Gastrocnemius medialis (tissue), 4 donors: ENCODE data around the gene MRPL51. TPM values are rescaled to one million over a fixed set of nuclear protein-coding genes. Genes with fewer than 3 reads are reported as not detected.
"Not testable (repeated sequence)": the region's sequence is repeated elsewhere in the genome, so short reads cannot be mapped to it uniquely, and the experiment has no call there.

Experiments used
- ATAC-seq, 2 donors: fragments of 150-250 bp; one replicate each; pipeline ENCODE4 v1.9.1; 2016
- DNase-seq, 2 donors: peaks; one replicate each; pipeline ENCODE4 v3.0.0-alpha.2; 2019
- H3K27ac ChIP-seq, 4 donors: fragments of 200-600 bp; sonication (generic); 1 replicate in 1 of 4; 2 replicates in 3 of 4; pipeline ENCODE4 v1.5.1; 2016 to 2018; ENCODE audit warnings: mild to moderate bottlenecking in 2 of 4, moderate library complexity in 1 of 4
- H3K27me3 ChIP-seq, 3 donors: fragments of 200-600 bp; sonication (generic) in 2 of 3; 1 replicate in 1 of 3; 2 replicates in 2 of 3; pipeline versions ENCODE4 v1.5.1 to v1.6.0; 2016 to 2019; ENCODE audit warnings: mild to moderate bottlenecking in 1 of 3, moderate library complexity in 1 of 3
- H3K36me3 ChIP-seq, 2 donors: fragments of 200-600 bp; sonication (generic) in 1 of 2; one replicate each; pipeline ENCODE4 v1.5.1; 2017 to 2018
- H3K4me1 ChIP-seq, 2 donors: fragments of 200-600 bp; sonication (generic) in 1 of 2; one replicate each; pipeline ENCODE4 v1.5.1; 2016 to 2017; ENCODE audit warnings: mild to moderate bottlenecking in 2 of 2
- H3K4me3 ChIP-seq, 4 donors: fragments of 200-600 bp; sonication (generic) in 3 of 4; 1 replicate in 1 of 4; 2 replicates in 3 of 4; pipeline ENCODE4 v1.5.1; 2016 to 2019; ENCODE audit warnings: mild to moderate bottlenecking in 2 of 4
- H3K9me3 ChIP-seq, 3 donors: fragments of 200-600 bp; sonication (generic) in 2 of 3; 1 replicate in 1 of 3; 2 replicates in 2 of 3; pipeline ENCODE4 v1.5.1; 2016 to 2019
- CTCF ChIP-seq, 5 experiments: fragments of 450-650 bp in 3 of 5; fragments of 200-600 bp in 2 of 5; sonication (generic) in 2 of 5; IDR thresholded peaks in 4 of 5; conservative IDR thresholded peaks in 1 of 5; 1 replicate in 4 of 5; 2 replicates in 1 of 5; pipeline ENCODE4 v1.5.1; 2016 to 2019; ENCODE audit warnings: antibody characterized with exemption in 5 of 5, mild to moderate bottlenecking in 3 of 5, moderate library complexity in 3 of 5
- POLR2A ChIP-seq, 2 donors: fragments of 450-650 bp; IDR thresholded peaks; one replicate each; pipeline ENCODE4 v1.6.1; 2017; ENCODE audit warnings: antibody characterized with exemption in 2 of 2, mild to moderate bottlenecking in 2 of 2, moderate library complexity in 2 of 2
- in situ Hi-C, 4 donors: fragments of 200-750 bp; cut with MboI; loops; one replicate each; pipeline versions ENCODE4 v1.15.0 to v1.8.0; 2017; ENCODE audit warnings: low sequenced_read_pairs in 4 of 4
- intact Hi-C: fragments of 100-400 bp; cut with DNase I; formaldehyde crosslinking; loops from one replicate; pipeline ENCODE4 v1.15.1; 2023; ENCODE audit warnings: low total_unique reads
- total RNA-seq, 4 donors: library from RNA; depleted of rRNA; stranded (reverse); fragments of >200 nt; gene quantifications; one replicate each; pipeline versions ENCODE4 v1.1.0 to v1.2.3, GENCODE V29; 2016

The MRPL51 gene
- total RNA-seq, 4 donors from 2014 or later = 76.6 to 147 (median 124) TPM

- Histone ChIP-seq H3K9me3 (no peaks in the 10 kb centered on the region), H3K36me3 (peaks cover 0 to 29% of the 10 kb centered on the region in 2 donors), H3K4me3 (no peak overlapping the region), H3K4me1 (peaks cover 21 to 23% of the 10 kb centered on the region in 2 donors), H3K27ac (peak overlapping the region in 1 of 4 donors; percentile 92), H3K27me3 (no peaks in the 10 kb centered on the region)
- DNase-seq = no peak
- in situ Hi-C loops (loop anchor here (5.0 to 25.0 kb wide), 4 partner anchors 131 to 143 kb away; partner anchors contain the start of gene TNFRSF1A (in 1 of the 4)), intact Hi-C loops (no loop called here)
- ATAC-seq = no peak
- TF ChIP-seq CTCF (IDR thresholded peaks at IDR 0.05 in 4 of 5, conservative IDR thresholded peaks at IDR 0.05 in 1 of 5) (no peak), POLR2A (IDR thresholded peaks at IDR 0.05) (no peak)
Observed at GRCh38 chr12:6468283-6468575, 24.8 kb downstream of the MRPL51 start.

GRCh38 chr12:6467571-6468282 is 25.3 kb downstream of the MRPL51 start:
- H3K9me3 ChIP-seq, DNase-seq, intact Hi-C loops, ATAC-seq, H3K4me3 ChIP-seq, H3K27me3 ChIP-seq: not testable (repeated sequence)
- Histone ChIP-seq H3K27ac (peak overlapping the region in 1 of 4 donors; percentile 92), H3K36me3 (peaks cover 0 to 34% of the 10 kb centered on the region in 2 donors), H3K4me1 (peaks cover 21 to 23% of the 10 kb centered on the region in 2 donors)
- in situ Hi-C loops = loop anchor here (5.0 to 25.0 kb wide), 4 partner anchors 130 to 143 kb away; partner anchors contain the start of gene TNFRSF1A (in 1 of the 4)

- H3K4me3 ChIP-seq, DNase-seq, ATAC-seq, H3K27me3 ChIP-seq, H3K27ac ChIP-seq, intact Hi-C loops, H3K9me3 ChIP-seq: not testable (repeated sequence)
- H3K36me3 ChIP-seq = peaks cover 0 to 44% of the 10 kb centered on the region in 2 donors
- peaks cover 21% of the 10 kb centered on the region in 2 donors for H3K4me1 ChIP-seq
- in situ Hi-C loops = loop anchor here (5.0 to 25.0 kb wide), 4 partner anchors 129 to 142 kb away; partner anchors contain the start of gene TNFRSF1A (in 1 of the 4)
Observed at GRCh38 chr12:6466751-6467150, 26.3 kb downstream of the MRPL51 start.

- ATAC-seq (no peak), DNase-seq (no peak)
- TF ChIP-seq POLR2A (IDR thresholded peaks at IDR 0.05) (no peak), CTCF (IDR thresholded peaks at IDR 0.05 in 4 of 5, conservative IDR thresholded peaks at IDR 0.05 in 1 of 5) (no peak)
- Histone ChIP-seq H3K27ac (no peak overlapping the region), H3K4me1 (peaks cover 20 to 21% of the 10 kb centered on the region in 2 donors), H3K36me3 (peaks cover 0 to 47% of the 10 kb centered on the region in 2 donors), H3K9me3 (no peaks in the 10 kb centered on the region), H3K4me3 (no peak overlapping the region), H3K27me3 (no peaks in the 10 kb centered on the region)
- in situ Hi-C loops = loop anchor here (5.0 to 25.0 kb wide), 4 partner anchors 129 to 141 kb away; partner anchors contain the start of gene TNFRSF1A (in 1 of the 4)
- intact Hi-C loops = no loop called here
Observed at GRCh38 chr12:6466184-6466573, 26.9 kb downstream of the MRPL51 start.

- intact Hi-C loops (loop anchor here (1.0 to 2.0 kb wide), 2 partner anchors 42 to 139 kb away; no protein-coding TSS in a partner anchor), in situ Hi-C loops (loop anchor here (5.0 to 25.0 kb wide), 4 partner anchors 128 to 141 kb away; partner anchors contain the start of gene TNFRSF1A (in 1 of the 4))
- H3K27ac ChIP-seq = no peak overlapping the region
- peaks cover 0 to 48% of the 10 kb centered on the region in 2 donors for H3K36me3 ChIP-seq
- peaks cover 24 to 26% of the 10 kb centered on the region in 2 donors for H3K4me1 ChIP-seq
- no peaks in the 10 kb centered on the region for H3K9me3 ChIP-seq
- no peak overlapping the region for H3K4me3 ChIP-seq
- DNase-seq = peak in 1 of 2 donors; percentile 26
- TF ChIP-seq CTCF (IDR thresholded peaks at IDR 0.05 in 4 of 5, conservative IDR thresholded peaks at IDR 0.05 in 1 of 5) (peak; percentile 77 to 88 (median 80)), POLR2A (IDR thresholded peaks at IDR 0.05) (no peak)
- H3K27me3 ChIP-seq = no peaks in the 10 kb centered on the region
- ATAC-seq = peak; percentile 38 to 39
Observed at GRCh38 chr12:6465467-6466183, 27.4 kb downstream of the MRPL51 start.
